ENCODE measurements around the gene SLC2A4RG.

SLC2A4RG gene

GRCh38 chr20:63737695-63737944 lies 2.0 kb upstream of the SLC2A4RG start:
- TF ChIP-seq CTCF (IDR thresholded peaks at IDR 0.05; ENCODE audit: low read depth, low read length), result no peak

GRCh38 chr20:63737945-63738686 lies 1.5 kb upstream of the SLC2A4RG start:
- no peak for TF ChIP-seq CTCF (IDR thresholded peaks at IDR 0.05; ENCODE audit: low read depth, low read length)
- H3K4me3 ChIP-seq (ENCODE audit: low read depth, low read length), result no peak overlapping the region

More at GRCh38 chr20:63737695-63737944, 2.0 kb upstream of the SLC2A4RG start:
- H3K4me3 ChIP-seq (ENCODE audit: low read depth, low read length), result no peak overlapping the region

- no peak overlapping the region for H3K4me3 ChIP-seq (ENCODE audit: low read depth, low read length)
- TF ChIP-seq CTCF (IDR thresholded peaks at IDR 0.05; ENCODE audit: low read depth, low read length), result no peak
Observed at GRCh38 chr20:63738687-63739129, 868 bp upstream of the SLC2A4RG start.

- H3K4me3 ChIP-seq (ENCODE audit: low read depth, low read length), result peak overlapping the region; percentile 70
- TF ChIP-seq CTCF (IDR thresholded peaks at IDR 0.05; ENCODE audit: low read depth, low read length), result no peak
Observed at GRCh38 chr20:63740070-63740626, 572 bp downstream of the SLC2A4RG start.

- no peak for TF ChIP-seq CTCF (IDR thresholded peaks at IDR 0.05; ENCODE audit: low read depth, low read length)
- H3K4me3 ChIP-seq (ENCODE audit: low read depth, low read length), result peak overlapping the region; percentile 70
Observed at GRCh38 chr20:63740627-63741353, 1.2 kb downstream of the SLC2A4RG start.

- no peak for TF ChIP-seq CTCF (IDR thresholded peaks at IDR 0.05; ENCODE audit: low read depth, low read length)
- H3K4me3 ChIP-seq (ENCODE audit: low read depth, low read length), result peak overlapping the region; percentile 70
Observed at GRCh38 chr20:63741354-63741675, 1.7 kb downstream of the SLC2A4RG start.
